Lower leg skin (tissue), 4 donors: ENCODE results near the gene PRKCH. TPM values are rescaled to one million over a fixed set of nuclear protein-coding genes. Genes with fewer than 3 reads are reported as not detected.

Experiments used
- DNase-seq, 2 donors: peaks; one replicate each; pipeline ENCODE4 v3.0.0-alpha.2; 2019; ENCODE audit warnings: low spot score in 2 of 2
- H3K4me3 ChIP-seq: fragments of 200-600 bp; sonication (generic); 2 replicates; pipeline ENCODE4 v1.5.1; 2017; ENCODE audit warnings: mild to moderate bottlenecking, low read depth; ENCODE audit not compliant: poor library complexity, severe bottlenecking
- POLR2A ChIP-seq, 2 donors: fragments of 450-650 bp; IDR thresholded peaks; one replicate each; pipeline ENCODE4 v1.6.1; 2016 to 2017; ENCODE audit warnings: antibody characterized with exemption in 2 of 2, mild to moderate bottlenecking in 1 of 2, moderate library complexity in 1 of 2
- WGBS, 2 donors: methylation state at CpG; one replicate each; pipeline ENCODE4 v1.1.5; 2018; 5-methylcytosine and 5-hydroxymethylcytosine counted together
- intact Hi-C: fragments of 100-400 bp; cut with DNase I; formaldehyde crosslinking; loops from one replicate; pipeline ENCODE4 v1.15.0; 2023; ENCODE audit warnings: low total_unique reads
- total RNA-seq, 4 donors: library from RNA; depleted of rRNA; stranded (reverse); fragments of >200 nt; gene quantifications; one replicate each; pipeline ENCODE4 v1.1.0, GENCODE V29; 2016
- TF ChIP-seq, protein P1 (sequence below), 3 donors: fragments of 450-650 bp; IDR thresholded peaks; one replicate each; pipeline ENCODE4 v1.5.1; 2016; ENCODE audit warnings: antibody characterized with exemption in 3 of 3, mild to moderate bottlenecking in 3 of 3, moderate library complexity in 2 of 3

The PRKCH gene
- total RNA-seq, 4 donors from 2014 or later: 57.3 to 103 (median 66.7) TPM

DNA sequence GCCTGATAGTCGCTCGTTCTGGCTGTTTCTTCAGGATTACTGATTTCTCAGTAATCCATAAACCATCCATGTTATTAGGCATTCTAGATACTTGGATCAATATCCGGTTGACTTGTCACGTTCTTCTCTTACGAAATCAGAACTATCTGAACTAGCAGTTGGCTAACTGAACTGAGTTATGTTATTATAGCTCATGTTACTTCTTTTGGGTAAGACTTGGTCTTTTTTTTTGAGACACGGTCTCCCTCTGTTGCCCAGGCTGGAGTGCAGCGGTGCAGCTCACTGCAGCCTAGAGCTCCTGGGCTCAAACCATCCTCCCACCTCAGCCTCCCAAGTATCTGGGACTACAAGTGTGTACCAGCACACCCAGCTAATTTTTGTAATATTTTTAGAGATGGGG lies 178.6 kb downstream of the PRKCH start:
- no peak for DNase-seq
- intact Hi-C loops: loop anchor here (10.0 kb wide), 1 partner anchor 195 kb away; the partner anchor contains the start of gene HIF1A
- TF ChIP-seq, protein P1, sequence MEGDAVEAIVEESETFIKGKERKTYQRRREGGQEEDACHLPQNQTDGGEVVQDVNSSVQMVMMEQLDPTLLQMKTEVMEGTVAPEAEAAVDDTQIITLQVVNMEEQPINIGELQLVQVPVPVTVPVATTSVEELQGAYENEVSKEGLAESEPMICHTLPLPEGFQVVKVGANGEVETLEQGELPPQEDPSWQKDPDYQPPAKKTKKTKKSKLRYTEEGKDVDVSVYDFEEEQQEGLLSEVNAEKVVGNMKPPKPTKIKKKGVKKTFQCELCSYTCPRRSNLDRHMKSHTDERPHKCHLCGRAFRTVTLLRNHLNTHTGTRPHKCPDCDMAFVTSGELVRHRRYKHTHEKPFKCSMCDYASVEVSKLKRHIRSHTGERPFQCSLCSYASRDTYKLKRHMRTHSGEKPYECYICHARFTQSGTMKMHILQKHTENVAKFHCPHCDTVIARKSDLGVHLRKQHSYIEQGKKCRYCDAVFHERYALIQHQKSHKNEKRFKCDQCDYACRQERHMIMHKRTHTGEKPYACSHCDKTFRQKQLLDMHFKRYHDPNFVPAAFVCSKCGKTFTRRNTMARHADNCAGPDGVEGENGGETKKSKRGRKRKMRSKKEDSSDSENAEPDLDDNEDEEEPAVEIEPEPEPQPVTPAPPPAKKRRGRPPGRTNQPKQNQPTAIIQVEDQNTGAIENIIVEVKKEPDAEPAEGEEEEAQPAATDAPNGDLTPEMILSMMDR (IDR thresholded peaks at IDR 0.05): no peak
- TF ChIP-seq POLR2A (IDR thresholded peaks at IDR 0.05): no peak
- H3K4me3 ChIP-seq: no peak overlapping the region
- 86 to 89% methylated on average over 7 of the region's 7 CpGs for WGBS, 2 donors

DNA sequence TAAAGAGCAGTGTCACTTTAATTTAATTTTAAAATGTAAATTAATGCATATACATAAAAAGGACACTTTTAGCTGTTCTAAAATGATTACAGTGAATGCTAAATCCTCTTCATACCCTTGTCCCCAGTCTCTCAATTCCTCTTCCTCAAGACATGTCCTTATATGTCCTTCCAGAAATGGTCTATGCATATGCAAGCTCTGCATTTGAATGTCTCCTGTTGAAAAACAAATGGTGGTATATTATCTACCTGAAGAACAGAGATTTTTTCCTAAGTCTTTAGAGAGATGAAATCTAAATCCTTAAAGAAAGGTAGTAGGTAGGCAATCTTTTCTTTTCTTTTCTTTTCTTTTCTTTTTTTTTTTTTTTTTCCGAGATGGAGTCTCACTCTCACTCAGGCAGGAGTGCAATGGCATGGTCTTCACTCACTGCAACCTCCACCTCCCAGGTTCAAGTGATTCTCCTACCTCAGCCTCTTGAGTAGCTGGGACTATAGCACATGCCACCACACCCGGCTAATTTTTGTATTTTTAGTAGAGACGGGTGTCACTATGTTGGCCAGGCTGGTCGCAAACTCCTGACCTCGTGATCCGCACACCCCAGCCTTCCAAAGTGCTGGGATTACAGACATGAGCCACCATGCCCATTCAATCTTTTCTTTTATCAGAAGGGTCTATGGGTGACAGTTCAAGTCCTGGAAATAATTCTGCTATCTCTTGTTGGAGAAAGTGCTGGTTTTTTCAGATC lies 180.5 kb downstream of the PRKCH start:
- no peak for TF ChIP-seq POLR2A (IDR thresholded peaks at IDR 0.05)
- TF ChIP-seq, protein P1 (IDR thresholded peaks at IDR 0.05): no peak
- no peak overlapping the region for H3K4me3 ChIP-seq
- intact Hi-C loops: no loop called here
- 88 to 89% methylated on average over 6 of the region's 6 CpGs for WGBS, 2 donors
- no peak for DNase-seq

DNA sequence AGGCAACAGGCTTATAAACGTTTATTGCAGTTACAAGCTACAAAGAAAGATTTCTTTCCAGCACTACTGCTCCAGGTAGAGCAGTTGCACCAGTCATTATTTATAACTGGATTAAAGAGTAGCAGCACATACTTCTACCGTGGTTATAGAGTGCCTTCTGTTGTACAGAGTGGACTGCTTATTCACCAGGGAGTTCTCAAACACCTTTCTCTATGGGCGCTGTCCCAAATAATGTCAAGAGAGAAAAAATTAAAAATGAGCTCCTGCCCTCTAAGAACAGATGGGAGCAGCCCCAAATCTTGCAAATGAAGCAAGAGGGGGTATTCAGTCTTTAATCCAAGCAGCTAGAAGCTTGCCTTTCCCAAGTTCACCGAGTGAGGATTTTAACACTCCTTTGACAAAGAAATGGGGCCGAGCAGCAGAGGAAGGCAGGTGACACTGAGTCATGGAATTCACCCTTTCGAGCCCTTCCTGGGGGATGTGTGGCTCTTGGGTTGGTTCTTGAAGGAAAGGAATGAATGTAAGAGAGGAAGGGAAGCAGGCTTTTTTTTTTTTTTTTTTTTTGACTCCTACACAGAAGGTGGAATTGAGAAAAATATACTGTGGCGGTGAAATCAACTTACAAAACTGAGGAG lies 181.2 kb downstream of the PRKCH start:
- intact Hi-C loops: no loop called here
- TF ChIP-seq POLR2A (IDR thresholded peaks at IDR 0.05): no peak
- TF ChIP-seq, protein P1 (IDR thresholded peaks at IDR 0.05): no peak
- 50 to 59% methylated on average over 7 of the region's 7 CpGs for WGBS, 2 donors
- no peak for DNase-seq
- H3K4me3 ChIP-seq: no peak overlapping the region

DNA sequence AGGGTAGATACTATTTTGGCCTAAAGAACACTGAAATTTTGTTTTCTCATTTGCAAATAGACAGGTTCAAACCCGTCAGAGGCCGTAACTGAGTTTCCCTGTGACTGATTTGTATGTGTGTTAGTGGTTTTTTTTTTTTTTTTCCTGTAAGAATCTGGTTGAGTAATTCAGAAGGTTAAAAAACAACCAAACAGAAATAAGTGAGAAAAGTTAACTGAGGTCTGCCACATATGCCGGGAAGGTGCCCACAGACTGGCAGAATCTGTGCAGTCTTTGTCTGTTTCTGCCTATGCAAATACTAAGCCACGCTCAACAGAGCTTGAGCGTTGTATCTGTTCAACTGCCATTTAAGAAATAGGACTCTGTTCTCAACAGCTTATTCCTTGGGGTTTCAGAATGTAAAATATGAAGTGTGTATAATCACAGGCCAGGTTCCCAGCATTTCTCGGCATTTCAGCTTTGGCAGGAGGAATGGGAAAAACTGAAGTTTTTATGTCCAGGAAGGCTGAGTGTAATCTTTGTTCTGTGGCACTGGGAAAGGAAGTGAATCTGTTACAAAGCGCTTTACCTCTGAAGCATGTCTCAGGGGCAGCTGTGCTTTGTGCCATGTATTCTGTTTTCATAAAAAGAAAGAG lies 181.9 kb downstream of the PRKCH start:
- WGBS, 2 donors: 34 to 40% methylated on average over 7 of the region's 7 CpGs
- intact Hi-C loops: no loop called here
- DNase-seq: no peak
- no peak for TF ChIP-seq POLR2A (IDR thresholded peaks at IDR 0.05)
- TF ChIP-seq, protein P1 (IDR thresholded peaks at IDR 0.05): no peak
- H3K4me3 ChIP-seq: no peak overlapping the region

DNA sequence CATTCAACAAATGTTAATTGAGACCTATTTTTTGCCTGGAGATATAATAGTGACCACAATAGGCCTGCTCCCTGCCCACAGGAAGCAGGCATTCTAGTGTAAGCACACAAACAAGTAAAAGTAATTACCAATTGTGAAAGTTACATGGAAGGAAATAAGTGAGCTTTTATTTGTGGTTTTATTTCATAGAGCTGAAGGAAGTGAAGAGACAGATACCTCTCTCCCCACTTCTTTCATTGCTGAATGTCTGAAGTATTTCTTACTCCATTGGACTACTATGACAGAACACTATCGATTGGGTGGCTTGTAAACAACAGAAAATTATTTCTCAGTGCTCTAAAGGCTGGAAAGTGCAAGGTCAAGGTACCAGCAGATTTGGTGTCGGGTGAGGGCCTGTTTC lies 183.5 kb downstream of the PRKCH start:
- 97 to 98% methylated on average over 2 of the region's 2 CpGs for WGBS, 2 donors
- no peak for DNase-seq
- intact Hi-C loops: no loop called here
- TF ChIP-seq, protein P1 (IDR thresholded peaks at IDR 0.05): no peak
- no peak for TF ChIP-seq POLR2A (IDR thresholded peaks at IDR 0.05)
- no peak overlapping the region for H3K4me3 ChIP-seq
